Fibroblast of pulmonary artery (primary cell): Measurements from ENCODE around the gene ASTN2.

Source experiments
- DNase-seq: peaks from one replicate; pipeline ENCODE4 v3.0.0-alpha.2; 2010; ENCODE audit warnings: low read depth
- H3K4me3 ChIP-seq: replicated peaks from 2 replicates; pipeline ENCODE4 v1.5.1; 2011; ENCODE audit warnings: low read depth, mild to moderate bottlenecking, control low read depth, low read length, moderate library complexity
- TF ChIP-seq, protein P1 (sequence below): IDR thresholded peaks from 2 replicates; pipeline ENCODE4 v1.5.1; 2011; ENCODE audit warnings: mild to moderate bottlenecking, control low read depth, low read length, inconsistent platforms; ENCODE audit errors: missing control alignments

Gene ASTN2

DNA sequence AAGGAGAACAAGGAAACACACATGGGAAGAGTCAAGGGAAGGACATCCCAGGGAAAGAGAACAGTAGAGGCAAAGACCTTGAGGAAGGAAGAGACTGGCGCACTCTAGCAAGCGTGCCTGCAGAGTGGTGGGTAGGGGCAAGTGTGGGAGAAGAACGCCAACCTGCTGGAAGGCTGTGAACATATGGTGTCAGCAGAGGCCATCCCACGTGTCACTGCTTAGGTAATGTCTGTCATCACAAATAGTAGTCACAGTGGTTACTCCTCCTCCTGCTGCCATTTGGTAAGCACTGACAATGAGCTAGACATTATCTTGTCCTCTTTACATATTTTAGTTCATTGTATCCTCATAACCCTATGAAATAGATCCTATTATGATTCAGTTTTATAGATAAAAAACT, 934.2 kb downstream of the ASTN2 start:
- DNase-seq = no peak
- TF ChIP-seq, protein P1, sequence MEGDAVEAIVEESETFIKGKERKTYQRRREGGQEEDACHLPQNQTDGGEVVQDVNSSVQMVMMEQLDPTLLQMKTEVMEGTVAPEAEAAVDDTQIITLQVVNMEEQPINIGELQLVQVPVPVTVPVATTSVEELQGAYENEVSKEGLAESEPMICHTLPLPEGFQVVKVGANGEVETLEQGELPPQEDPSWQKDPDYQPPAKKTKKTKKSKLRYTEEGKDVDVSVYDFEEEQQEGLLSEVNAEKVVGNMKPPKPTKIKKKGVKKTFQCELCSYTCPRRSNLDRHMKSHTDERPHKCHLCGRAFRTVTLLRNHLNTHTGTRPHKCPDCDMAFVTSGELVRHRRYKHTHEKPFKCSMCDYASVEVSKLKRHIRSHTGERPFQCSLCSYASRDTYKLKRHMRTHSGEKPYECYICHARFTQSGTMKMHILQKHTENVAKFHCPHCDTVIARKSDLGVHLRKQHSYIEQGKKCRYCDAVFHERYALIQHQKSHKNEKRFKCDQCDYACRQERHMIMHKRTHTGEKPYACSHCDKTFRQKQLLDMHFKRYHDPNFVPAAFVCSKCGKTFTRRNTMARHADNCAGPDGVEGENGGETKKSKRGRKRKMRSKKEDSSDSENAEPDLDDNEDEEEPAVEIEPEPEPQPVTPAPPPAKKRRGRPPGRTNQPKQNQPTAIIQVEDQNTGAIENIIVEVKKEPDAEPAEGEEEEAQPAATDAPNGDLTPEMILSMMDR = no peak
- no peak overlapping the region for H3K4me3 ChIP-seq

DNA sequence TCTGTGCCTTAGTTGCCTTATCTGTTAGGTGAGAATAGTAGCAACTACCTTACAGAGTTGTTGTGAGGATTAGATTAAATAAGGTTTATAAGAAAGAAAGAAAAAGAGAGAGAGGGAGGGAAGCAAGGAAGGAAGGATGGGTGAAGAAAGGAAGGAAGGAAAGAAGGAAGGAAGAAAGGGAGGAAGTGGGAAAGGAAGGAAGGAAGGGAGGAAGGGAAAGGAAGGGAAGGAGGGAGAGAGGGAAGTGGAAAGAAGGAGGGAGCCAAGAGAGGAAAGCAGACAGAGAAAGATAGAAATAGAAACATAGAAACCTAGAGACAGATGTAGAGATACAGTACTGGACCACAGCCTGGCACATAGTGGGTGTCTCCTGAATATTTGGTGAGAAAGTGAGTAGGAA, 934.9 kb downstream of the ASTN2 start:
- no peak for DNase-seq
- no peak overlapping the region for H3K4me3 ChIP-seq
- TF ChIP-seq, protein P1 = no peak

DNA sequence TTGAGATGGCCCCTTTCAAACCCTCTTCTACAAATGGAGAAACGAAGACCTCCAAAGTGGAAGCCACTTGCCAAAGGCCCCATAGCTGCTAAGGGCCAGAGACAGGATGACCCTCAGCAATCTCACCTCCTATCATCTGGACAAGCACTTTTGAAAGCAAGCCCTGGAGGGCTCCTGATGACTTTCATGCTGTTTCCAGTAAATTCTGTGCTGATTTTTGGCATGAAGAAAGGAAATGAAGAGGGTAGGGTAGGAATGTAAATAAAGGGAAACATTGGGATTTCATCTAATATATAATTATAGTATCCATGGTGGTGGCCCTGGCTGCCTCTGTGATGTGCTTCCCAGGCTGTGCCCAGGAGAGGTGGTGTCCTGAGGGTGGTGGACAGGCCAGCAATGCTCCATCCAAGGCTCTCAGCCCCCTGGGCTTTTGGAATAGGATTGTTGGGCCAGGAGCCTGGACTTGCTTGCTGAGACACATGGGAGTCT, 935.8 kb downstream of the ASTN2 start:
- no peak overlapping the region for H3K4me3 ChIP-seq
- DNase-seq = no peak
- TF ChIP-seq, protein P1 = no peak

DNA sequence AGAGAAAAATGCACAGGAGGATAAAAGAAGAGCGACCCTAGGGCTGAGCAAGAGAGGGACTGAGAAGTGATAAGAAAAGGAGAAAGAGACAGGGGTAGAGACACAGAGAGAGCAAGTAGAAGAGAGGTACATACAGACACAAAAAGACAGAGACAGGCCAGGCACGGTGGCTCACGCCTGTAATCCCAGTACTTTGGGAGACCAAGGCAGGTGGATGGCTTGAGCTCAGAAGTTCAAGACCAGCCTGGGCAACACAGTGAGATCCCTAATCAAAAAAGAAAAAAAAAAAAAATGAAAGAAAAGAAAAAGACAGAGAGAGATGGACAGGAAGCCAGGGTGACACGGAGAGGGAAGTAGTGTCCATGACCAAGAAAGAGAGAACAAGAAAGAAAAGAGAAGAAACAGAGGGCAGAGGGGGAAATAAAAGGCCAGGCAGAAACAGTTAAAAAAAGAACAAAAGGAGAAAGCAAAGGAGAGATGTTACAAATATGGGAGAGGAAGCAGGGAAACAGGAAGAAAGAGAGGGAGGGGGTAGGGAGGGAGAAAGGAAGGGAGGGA, 937.2 kb downstream of the ASTN2 start:
- DNase-seq = no peak
- no peak overlapping the region for H3K4me3 ChIP-seq
- TF ChIP-seq, protein P1 = no peak

DNA sequence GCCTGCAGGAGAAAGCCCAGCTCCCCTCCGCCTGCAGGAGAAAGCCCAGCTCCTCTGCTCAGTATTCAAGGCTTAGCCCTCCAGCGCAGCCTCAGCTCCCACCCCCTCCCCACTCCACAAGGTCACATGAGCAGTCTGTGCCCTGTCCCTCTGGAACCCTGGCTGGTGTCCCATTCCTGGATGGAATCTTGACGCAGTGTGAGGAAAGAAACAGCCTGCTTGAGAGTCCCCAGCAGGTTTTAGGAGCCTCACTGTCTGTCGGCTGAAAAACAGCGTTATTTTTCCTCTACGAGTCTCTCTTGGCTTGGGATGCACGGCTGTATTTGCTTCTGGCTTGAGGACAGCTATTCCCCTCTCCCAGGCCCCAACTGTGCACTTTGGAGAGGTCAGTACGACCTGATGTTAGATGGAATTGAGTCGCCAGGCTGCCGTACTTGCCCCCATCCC, 937.9 kb downstream of the ASTN2 start:
- H3K4me3 ChIP-seq = no peak overlapping the region
- peak; percentile 31 for DNase-seq
- TF ChIP-seq, protein P1 = no peak

DNA sequence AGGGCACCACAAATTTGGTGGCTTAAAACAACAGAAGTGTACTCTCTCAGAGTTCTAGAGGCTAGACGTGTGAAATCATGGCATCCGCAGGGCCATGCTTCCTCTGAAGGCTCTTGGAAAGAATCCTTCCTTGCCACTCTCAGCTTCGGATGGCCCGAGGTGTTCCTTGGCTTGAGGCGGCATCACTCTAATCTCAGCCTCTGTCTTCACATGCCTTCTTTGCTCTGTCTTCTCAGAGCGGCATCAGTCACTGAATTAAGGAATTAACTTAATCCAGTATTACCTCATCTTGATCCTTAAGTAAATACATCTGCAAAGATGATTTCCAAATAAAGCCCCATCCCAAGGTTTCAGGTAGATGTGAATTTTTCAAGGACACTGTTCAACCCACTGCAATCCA, 938.9 kb downstream of the ASTN2 start:
- no peak for DNase-seq
- TF ChIP-seq, protein P1 = no peak
- no peak overlapping the region for H3K4me3 ChIP-seq

DNA sequence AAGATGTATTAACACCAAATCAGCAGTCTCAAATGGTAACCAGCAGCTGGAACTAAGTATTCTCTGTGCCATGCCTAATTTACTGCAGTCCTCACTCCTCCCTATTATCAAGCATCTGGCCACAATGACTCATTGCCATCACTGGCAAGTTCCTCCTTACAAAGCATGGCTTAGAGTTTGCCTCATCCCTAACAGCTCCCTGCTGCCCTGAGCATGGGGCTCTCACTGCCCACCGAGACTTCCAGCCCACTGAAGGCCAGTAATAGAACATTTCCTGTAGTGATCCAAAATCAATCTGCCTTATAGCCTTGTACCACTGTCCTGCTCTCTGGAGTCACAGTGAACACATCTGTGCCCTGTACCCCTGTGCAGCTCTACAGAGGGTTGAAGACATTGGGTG, 939.7 kb downstream of the ASTN2 start:
- no peak overlapping the region for H3K4me3 ChIP-seq
- peak; percentile 50 for DNase-seq
- TF ChIP-seq, protein P1 = no peak
